Prostate gland (tissue), 2 donors: ENCODE results near the gene PLEKHH1. TPM values are rescaled to one million over a fixed set of nuclear protein-coding genes. Genes with fewer than 3 reads are reported as not detected.

ENCODE experiments used
- DNase-seq: peaks from one replicate; pipeline ENCODE4 v3.0.0-alpha.2; 2019; ENCODE audit warnings: low spot score
- H3K27ac ChIP-seq, 2 donors: fragments of 200-600 bp; sonication (generic); 2 replicates each; pipeline ENCODE4 v1.5.1; 2017 to 2019
- H3K27me3 ChIP-seq: fragments of 200-600 bp; sonication (generic); replicated peaks from 2 replicates; pipeline ENCODE4 v1.5.1; 2019; ENCODE audit not compliant: insufficient read depth
- H3K36me3 ChIP-seq, 2 donors: fragments of 200-600 bp; sonication (generic); 1 replicate in 1 of 2; 2 replicates in 1 of 2; pipeline versions ENCODE4 v1.5.1 to v1.8.1; 2017 to 2019
- H3K4me1 ChIP-seq: fragments of 200-600 bp; sonication (generic); replicated peaks from 2 replicates; pipeline ENCODE4 v1.5.1; 2019
- H3K4me3 ChIP-seq, 2 donors: fragments of 200-600 bp; sonication (generic); 2 replicates each; pipeline ENCODE4 v1.5.1; 2017 to 2019
- H3K9me3 ChIP-seq: fragments of 200-600 bp; sonication (generic); 2 replicates; pipeline ENCODE4 v1.5.1; 2017
- POLR2A ChIP-seq: fragments of 450-650 bp; IDR thresholded peaks from one replicate; pipeline ENCODE4 v1.6.1; 2016; ENCODE audit warnings: antibody characterized with exemption, mild to moderate bottlenecking
- POLR2AphosphoS5 ChIP-seq: sonication (generic); formaldehyde crosslinking; IDR thresholded peaks from one replicate; pipeline ENCODE4 v1.6.1; 2017; ENCODE audit warnings: antibody characterized with exemption
- WGBS: methylation state at CpG from one replicate; pipeline ENCODE4 v1.1.5; 2018; 5-methylcytosine and 5-hydroxymethylcytosine counted together
- intact Hi-C: fragments of 100-400 bp; cut with DNase I; formaldehyde crosslinking; loops from one replicate; pipeline ENCODE4 v1.14.2; 2022
- total RNA-seq, 2 donors: library from RNA; depleted of rRNA; stranded (reverse); fragments of >200 nt; gene quantifications; one replicate each; pipeline ENCODE4 v1.1.0, GENCODE V29; 2016
- TF ChIP-seq, protein P1 (sequence below), 4 experiments: fragments of 200-600 bp in 2 of 4; fragments of 450-650 bp in 2 of 4; sonication (generic) in 2 of 4; IDR thresholded peaks; 1 replicate in 3 of 4; 2 replicates in 1 of 4; pipeline ENCODE4 v1.5.1; 2016 to 2019; ENCODE audit warnings: antibody characterized with exemption in 4 of 4, mild to moderate bottlenecking in 2 of 4, moderate library complexity in 2 of 4

The PLEKHH1 gene
- total RNA-seq, 2 donors from 2014 or later = 57.9 to 92.7 TPM

DNA sequence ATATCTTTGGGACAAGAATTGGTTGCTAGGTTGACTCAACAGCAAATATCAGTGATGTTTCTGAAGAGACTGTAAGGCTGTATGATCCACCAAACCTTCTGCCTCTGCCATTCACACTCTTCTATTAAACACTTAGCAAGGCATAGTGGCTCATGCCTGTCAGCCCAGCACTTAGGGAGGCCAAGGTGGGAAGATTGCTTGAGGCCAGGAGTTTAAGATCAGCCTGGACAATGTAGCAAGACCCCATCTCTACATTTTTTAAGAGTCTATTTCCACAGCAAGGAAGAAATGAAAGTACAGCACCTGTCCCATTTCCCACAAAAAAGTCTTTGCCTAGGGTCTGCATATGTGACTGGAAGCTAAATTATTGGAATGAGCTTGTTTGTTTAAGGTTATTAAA is 94.4 kb downstream of the PLEKHH1 start:
- Histone ChIP-seq H3K9me3 (no peaks in the 10 kb centered on the region), H3K4me3 (no peak overlapping the region), H3K27ac (no peak overlapping the region), H3K27me3 (no peaks in the 10 kb centered on the region), H3K4me1 (peaks cover 5% of the 10 kb centered on the region), H3K36me3 (no peaks in the 10 kb centered on the region)
- DNase-seq = no peak
- intact Hi-C loops = no loop called here
- TF ChIP-seq, protein P1, sequence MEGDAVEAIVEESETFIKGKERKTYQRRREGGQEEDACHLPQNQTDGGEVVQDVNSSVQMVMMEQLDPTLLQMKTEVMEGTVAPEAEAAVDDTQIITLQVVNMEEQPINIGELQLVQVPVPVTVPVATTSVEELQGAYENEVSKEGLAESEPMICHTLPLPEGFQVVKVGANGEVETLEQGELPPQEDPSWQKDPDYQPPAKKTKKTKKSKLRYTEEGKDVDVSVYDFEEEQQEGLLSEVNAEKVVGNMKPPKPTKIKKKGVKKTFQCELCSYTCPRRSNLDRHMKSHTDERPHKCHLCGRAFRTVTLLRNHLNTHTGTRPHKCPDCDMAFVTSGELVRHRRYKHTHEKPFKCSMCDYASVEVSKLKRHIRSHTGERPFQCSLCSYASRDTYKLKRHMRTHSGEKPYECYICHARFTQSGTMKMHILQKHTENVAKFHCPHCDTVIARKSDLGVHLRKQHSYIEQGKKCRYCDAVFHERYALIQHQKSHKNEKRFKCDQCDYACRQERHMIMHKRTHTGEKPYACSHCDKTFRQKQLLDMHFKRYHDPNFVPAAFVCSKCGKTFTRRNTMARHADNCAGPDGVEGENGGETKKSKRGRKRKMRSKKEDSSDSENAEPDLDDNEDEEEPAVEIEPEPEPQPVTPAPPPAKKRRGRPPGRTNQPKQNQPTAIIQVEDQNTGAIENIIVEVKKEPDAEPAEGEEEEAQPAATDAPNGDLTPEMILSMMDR (IDR thresholded peaks at IDR 0.05) = no peak
- TF ChIP-seq POLR2AphosphoS5 (no peak), POLR2A (no peak)

DNA sequence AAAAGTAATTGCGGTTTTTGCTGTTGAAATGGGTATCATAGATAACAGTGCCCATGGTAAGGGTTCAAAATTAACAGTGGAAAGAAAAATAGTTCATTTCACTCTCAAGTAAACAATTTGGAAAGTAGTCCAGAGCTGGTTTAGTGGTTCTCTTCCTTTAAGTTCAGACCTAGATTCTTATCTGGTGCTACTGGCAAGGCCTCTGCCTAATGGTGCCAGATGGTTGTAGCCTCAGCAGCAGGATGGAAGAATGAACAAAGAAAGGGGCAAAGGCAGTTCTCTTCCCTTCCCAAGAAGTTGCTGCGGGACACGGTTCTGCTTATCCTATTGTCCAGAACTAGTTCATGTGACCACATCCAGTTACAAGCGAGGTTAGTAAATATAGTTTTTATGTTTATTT is 97.1 kb downstream of the PLEKHH1 start:
- no peaks in the 10 kb centered on the region for H3K27me3 ChIP-seq
- no peaks in the 10 kb centered on the region for H3K4me1 ChIP-seq
- no peak overlapping the region for H3K4me3 ChIP-seq
- H3K9me3 ChIP-seq = no peaks in the 10 kb centered on the region
- 74% methylated on average over 4 of the region's 4 CpGs for WGBS
- no peak for TF ChIP-seq POLR2AphosphoS5
- TF ChIP-seq, protein P1 (IDR thresholded peaks at IDR 0.05) = no peak
- DNase-seq = no peak
- H3K36me3 ChIP-seq = no peaks in the 10 kb centered on the region
- H3K27ac ChIP-seq = no peak overlapping the region
- intact Hi-C loops = no loop called here

DNA sequence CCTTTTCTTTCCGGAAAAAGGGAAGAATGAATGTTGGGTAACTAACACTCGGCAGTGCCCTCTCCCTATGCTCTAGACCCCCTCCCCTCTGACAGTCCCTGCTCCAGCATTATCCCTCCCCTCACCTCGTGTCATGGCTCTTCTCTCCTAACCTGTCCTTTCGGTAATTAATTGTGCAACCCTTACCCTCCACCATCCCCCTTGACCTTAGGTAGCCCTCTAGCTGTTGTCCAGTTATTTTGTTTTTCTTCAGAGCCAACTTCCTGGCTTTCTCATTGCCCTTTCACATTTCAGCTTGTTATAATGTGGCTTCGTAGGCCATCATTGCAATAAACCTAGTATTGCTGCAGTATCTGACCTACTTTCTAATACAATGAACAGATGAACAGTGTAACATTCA is 97.8 kb downstream of the PLEKHH1 start:
- Histone ChIP-seq H3K27me3 (no peaks in the 10 kb centered on the region), H3K4me3 (no peak overlapping the region), H3K27ac (no peak overlapping the region), H3K4me1 (no peaks in the 10 kb centered on the region), H3K36me3 (no peaks in the 10 kb centered on the region), H3K9me3 (no peaks in the 10 kb centered on the region)
- no peak for TF ChIP-seq POLR2AphosphoS5
- no peak for TF ChIP-seq POLR2A
- TF ChIP-seq, protein P1 (IDR thresholded peaks at IDR 0.05) = no peak
- DNase-seq = no peak
- intact Hi-C loops = no loop called here
- WGBS = 83% methylated on average over 5 of the region's 5 CpGs

DNA sequence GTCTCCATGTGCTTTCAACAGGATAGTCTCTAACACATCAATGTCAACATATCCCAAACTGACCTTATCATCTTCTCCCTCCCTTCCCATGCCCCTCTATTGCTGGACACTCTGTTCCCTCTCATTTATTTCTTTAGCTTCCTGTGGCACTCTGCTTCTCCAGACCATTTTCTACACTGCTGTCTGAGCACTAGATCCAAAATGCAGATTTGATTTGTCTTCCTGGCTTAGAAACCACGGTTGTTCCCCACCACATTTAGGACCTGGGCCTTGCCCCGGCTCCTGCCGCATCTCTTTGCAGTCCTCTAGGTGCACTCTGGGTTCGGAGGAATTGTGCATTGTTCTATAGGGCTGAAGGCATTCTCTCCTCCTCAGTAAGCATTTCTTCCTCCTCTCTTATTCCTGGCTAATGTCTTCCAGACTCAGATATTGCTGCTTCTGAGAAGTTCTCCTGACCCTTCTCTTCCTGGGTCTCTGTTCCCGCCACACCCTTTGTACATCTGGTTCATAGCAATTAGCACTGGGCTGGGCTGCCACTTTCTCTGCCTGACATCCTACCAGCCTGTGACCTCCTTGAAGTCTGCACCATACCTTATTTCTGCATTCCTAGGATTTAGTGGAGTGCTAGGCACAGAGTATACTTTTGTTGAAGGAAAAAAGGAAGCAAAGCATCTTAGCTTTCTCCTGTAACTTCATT is 100.5 kb downstream of the PLEKHH1 start:
- intact Hi-C loops = no loop called here
- Histone ChIP-seq H3K4me3 (no peak overlapping the region), H3K27ac (no peak overlapping the region), H3K9me3 (no peaks in the 10 kb centered on the region), H3K4me1 (no peaks in the 10 kb centered on the region), H3K27me3 (no peaks in the 10 kb centered on the region), H3K36me3 (no peaks in the 10 kb centered on the region)
- TF ChIP-seq POLR2A (no peak), POLR2AphosphoS5 (no peak)
- TF ChIP-seq, protein P1 (IDR thresholded peaks at IDR 0.05) = no peak
- WGBS = 94% methylated on average over 5 of the region's 5 CpGs
- DNase-seq = no peak

DNA sequence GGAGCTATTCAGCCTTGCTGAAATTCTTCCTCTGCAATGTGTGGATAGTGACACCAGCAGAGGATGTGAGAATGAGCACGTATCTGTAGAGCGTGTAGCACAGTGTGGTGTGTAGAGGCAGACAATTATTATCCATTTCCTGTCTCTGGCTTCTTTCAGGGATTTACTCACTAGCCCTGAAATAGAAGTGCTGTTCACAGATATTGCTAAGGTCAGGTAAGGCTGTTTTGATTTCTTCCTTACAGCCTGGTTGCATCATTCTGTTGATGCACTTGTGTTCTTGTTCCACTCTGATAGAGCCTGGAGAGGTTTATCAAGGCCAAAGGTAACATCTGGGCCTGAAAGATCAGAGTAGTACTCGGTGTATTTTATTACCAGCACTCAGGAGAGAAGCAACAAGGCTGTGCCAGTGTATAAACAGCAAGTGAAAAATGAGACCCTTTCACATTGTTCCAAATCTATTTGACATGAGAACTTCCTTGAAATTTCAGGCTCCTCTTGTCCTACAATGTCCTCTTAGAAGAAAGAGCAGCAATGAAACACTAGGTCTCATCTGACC is 103.3 kb downstream of the PLEKHH1 start:
- Histone ChIP-seq H3K27ac (no peak overlapping the region), H3K4me1 (no peaks in the 10 kb centered on the region), H3K4me3 (no peak overlapping the region), H3K9me3 (no peaks in the 10 kb centered on the region), H3K36me3 (no peaks in the 10 kb centered on the region), H3K27me3 (no peaks in the 10 kb centered on the region)
- intact Hi-C loops = no loop called here
- no peak for DNase-seq
- TF ChIP-seq, protein P1 (IDR thresholded peaks at IDR 0.05) = no peak
- WGBS = 82% methylated on average over 3 of the region's 3 CpGs
